Measurements from ENCODE around the gene GNG12. TPM values are rescaled to one million over a fixed set of nuclear protein-coding genes. Genes with fewer than 3 reads are reported as not detected.

Gene GNG12
- total and polyA plus RNA-seq, 12 donors, result 15.3 to 121 (median 84.7) TPM

- no peaks in the 10 kb centered on the region for H3K9me3 ChIP-seq (replicated peaks in 1 of 3)
- no peaks in the 10 kb centered on the region for H3K36me3 ChIP-seq (replicated peaks in 1 of 2)
- intact Hi-C loops (cut with DNase I), result loop anchor here (5.0 kb wide), 2 partner anchors 78 to 83 kb away; no protein-coding TSS in a partner anchor
- no peak for DNase-seq
- peaks cover 8 to 9% of the 10 kb centered on the region in 2 donors for H3K4me1 ChIP-seq (replicated peaks in 1 of 2)
- H3K27me3 ChIP-seq, result no peaks in the 10 kb centered on the region
- H3K4me3 ChIP-seq, result no peak overlapping the region
- H3K27ac ChIP-seq, result no peak overlapping the region
- TF ChIP-seq POLR2A (IDR thresholded peaks at IDR 0.05) (no peak), CTCF (IDR thresholded peaks at IDR 0.05) (no peak)
- WGBS, 4 donors, result 89 to 100% (median 97%) methylated on average over 1 of the region's 1 CpG
These were observed 11.7 kb upstream of the GNG12 start for GRCh38 chr1:67844988-67845387.

- Histone ChIP-seq H3K4me3 (no peak overlapping the region), H3K36me3 (replicated peaks in 1 of 2) (no peaks in the 10 kb centered on the region), H3K4me1 (replicated peaks in 1 of 2) (peaks cover 11 to 19% of the 10 kb centered on the region in 2 donors), H3K27ac (no peak overlapping the region), H3K27me3 (no peaks in the 10 kb centered on the region), H3K9me3 (replicated peaks in 1 of 3) (no peaks in the 10 kb centered on the region)
- intact Hi-C loops (cut with DNase I), result no loop called here
- no peak for DNase-seq
- TF ChIP-seq CTCF (IDR thresholded peaks at IDR 0.05) (no peak), POLR2A (IDR thresholded peaks at IDR 0.05) (no peak)
These were observed 10.5 kb upstream of the GNG12 start for GRCh38 chr1:67843746-67844145.

- WGBS, 4 donors, result 79 to 95% (median 88%) methylated on average over 1 of the region's 1 CpG
- DNase-seq, result no peak
- H3K36me3 ChIP-seq (replicated peaks in 1 of 2), result no peaks in the 10 kb centered on the region
- H3K27ac ChIP-seq, result no peak overlapping the region
- no peaks in the 10 kb centered on the region for H3K9me3 ChIP-seq (replicated peaks in 1 of 3)
- no peaks in the 10 kb centered on the region for H3K27me3 ChIP-seq
- intact Hi-C loops (cut with DNase I), result no loop called here
- H3K4me1 ChIP-seq (replicated peaks in 1 of 2), result peaks cover 16 to 23% of the 10 kb centered on the region in 2 donors
- H3K4me3 ChIP-seq, result no peak overlapping the region
- TF ChIP-seq POLR2A (IDR thresholded peaks at IDR 0.05) (no peak), CTCF (IDR thresholded peaks at IDR 0.05) (no peak)
These were observed 10.1 kb upstream of the GNG12 start for GRCh38 chr1:67843331-67843730.

GRCh38 chr1:67840449-67840848, 7.2 kb upstream of the GNG12 start:
- Histone ChIP-seq H3K9me3 (replicated peaks in 1 of 3) (no peaks in the 10 kb centered on the region), H3K27ac (peak overlapping the region; percentile 11 to 81 (median 38)), H3K27me3 (no peaks in the 10 kb centered on the region), H3K4me3 (no peak overlapping the region), H3K4me1 (replicated peaks in 1 of 2) (peaks cover 33 to 42% of the 10 kb centered on the region in 2 donors), H3K36me3 (replicated peaks in 1 of 2) (no peaks in the 10 kb centered on the region)
- DNase-seq, result peak; percentile 36 to 77 (median 60)
- TF ChIP-seq POLR2A (IDR thresholded peaks at IDR 0.05) (peak in 1 of 2 donors; percentile 33), CTCF (IDR thresholded peaks at IDR 0.05) (no peak)
- 17 to 33% (median 26%) methylated on average over 2 of the region's 2 CpGs for WGBS, 4 donors
- intact Hi-C loops (cut with DNase I), result no loop called here

Data from adrenal gland (tissue), 12 donors.